Suppressor macrophage treated with lipopolysaccharide for 4 hours (primary cell): ENCODE results near the gene PHF13.

Experiments
- DNase-seq: peaks from one replicate; pipeline ENCODE4 v3.0.0-alpha.2; 2020

Gene PHF13

DNA sequence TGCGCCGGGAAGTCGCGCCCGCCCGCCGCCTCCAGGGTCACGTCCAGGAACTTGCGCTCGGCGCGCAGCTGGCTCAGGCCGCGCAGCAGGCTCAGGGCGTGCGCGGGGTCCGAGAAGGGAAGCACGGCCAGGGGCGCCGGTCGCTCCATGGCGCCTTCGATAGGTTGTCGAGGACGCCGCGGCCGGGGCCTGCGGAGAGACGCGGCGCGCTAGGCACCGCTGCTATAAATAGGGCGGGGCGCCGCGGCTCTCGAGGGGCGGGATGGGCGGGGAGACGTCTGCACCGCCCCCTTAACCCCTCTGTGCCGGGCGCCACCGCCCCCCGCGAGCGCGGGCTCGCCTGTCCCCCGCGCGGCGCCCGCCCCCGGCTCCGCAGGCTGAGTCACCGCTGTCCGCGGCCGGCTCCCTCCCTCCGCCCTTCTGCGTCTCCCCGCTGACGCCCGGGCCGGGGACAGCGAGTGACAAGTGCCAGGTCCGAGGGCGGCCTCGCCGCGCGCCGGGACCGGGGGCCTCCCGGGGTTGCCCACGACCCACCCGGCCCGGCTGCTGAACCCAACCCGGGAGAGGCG lies 10.8 kb upstream of the PHF13 start, which contains the start of gene KLHL21:
Gene KLHL21 (minus strand): TSS at position 201 of the 569 bp plus-strand sequence. CDS start 52 bp downstream, at position 149.
- DNase-seq = peak; percentile 94

DNA sequence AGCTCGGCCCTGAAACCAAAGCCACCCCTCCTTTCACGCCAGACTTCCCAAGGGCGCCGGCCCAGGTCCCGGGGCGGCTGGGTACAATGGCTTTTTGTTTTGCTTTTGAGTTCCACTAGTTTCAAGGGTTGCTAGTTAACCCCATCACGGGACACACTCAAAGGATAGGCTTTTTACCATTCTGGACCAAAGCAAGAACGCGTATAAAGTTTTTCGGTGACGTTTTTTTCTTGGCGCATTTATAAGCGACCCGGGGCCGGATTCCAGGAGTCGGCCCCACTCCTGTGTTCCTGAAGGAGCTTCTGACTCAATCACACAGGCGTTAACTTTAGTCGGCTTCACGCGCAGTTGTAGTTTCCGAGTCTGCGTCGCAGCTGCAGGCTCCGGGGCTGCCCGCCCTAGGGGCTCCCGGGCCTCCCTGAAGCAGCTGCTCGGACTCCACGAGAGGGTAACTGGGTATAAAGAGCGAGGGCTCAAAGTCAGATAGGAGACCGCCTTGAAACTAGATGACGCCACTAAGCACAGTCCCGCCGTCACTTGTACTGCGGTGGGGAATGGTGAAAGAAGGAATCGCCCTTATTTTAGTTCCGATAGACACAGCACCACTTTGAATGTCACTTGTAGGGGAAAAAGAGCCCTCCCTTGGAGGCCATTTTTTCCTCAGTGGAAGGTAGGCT lies 10.2 kb upstream of the PHF13 start:
- peak; percentile 81 for DNase-seq

DNA sequence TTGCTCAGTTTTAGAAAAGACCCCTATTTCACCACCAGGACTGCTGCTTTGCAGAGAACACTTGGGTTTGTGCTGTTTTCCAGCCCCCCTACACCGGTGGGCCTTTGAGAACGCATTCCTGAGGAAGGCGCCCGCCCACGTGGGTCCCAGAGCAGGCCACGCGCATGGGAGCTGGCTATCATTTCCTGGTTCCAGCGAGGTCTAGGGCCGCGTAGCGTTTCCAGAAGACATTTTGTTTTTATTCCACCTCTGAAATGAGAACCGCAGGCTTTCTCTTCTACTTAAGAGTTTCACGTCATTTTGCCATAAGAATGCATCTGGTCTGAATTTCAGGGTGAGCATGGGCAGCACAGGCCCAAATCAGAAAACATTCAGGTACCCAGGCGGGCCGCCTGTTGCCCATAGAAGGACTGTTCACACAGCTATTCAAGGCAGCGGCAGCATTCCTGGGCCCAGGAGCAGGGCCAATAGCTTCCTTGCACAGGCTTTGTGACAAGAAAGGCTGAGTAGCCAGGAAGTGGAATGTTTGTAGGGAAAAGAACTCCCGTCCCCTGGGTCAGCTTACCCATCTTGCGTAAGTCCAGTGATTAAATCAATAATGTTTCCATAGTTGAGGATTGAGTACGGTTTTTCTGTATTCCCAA lies 9.5 kb upstream of the PHF13 start:
- peak; percentile 42 for DNase-seq

DNA sequence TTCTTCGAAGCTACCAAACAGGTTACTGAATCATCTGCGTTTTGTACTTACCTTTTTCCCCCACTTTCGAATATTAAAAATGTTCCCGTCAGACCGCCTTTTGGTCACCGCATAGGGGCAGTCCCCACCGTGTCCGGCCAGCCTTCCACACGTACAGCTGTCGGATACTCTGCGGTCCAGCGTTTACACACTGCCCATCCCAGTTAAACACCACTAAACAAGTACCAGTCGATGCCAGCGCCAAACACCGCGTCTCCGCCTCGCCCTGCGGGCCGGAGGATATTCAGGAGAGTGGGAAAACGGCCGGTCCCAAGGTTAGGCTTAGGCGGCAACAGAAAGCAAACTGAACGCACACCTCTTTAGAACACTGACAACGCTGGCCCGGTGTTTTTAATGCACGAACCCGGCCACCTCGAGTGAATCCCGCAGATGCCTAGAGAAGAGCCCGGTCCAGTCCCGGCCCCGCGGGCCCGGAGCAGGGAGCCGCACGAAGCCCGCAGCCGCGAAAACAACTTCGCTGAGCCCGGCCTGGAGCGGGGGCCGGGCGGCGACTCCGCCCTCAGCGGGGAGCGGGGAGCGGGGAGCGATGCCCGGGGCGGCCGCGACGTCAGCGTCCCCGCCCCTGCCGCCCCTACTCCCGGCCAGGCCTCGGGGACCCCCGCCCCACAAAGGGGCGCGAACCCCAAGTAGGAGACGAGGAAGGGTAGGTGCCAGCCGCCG lies 730 bp upstream of the PHF13 start:
- peak; percentile 55 for DNase-seq

DNA sequence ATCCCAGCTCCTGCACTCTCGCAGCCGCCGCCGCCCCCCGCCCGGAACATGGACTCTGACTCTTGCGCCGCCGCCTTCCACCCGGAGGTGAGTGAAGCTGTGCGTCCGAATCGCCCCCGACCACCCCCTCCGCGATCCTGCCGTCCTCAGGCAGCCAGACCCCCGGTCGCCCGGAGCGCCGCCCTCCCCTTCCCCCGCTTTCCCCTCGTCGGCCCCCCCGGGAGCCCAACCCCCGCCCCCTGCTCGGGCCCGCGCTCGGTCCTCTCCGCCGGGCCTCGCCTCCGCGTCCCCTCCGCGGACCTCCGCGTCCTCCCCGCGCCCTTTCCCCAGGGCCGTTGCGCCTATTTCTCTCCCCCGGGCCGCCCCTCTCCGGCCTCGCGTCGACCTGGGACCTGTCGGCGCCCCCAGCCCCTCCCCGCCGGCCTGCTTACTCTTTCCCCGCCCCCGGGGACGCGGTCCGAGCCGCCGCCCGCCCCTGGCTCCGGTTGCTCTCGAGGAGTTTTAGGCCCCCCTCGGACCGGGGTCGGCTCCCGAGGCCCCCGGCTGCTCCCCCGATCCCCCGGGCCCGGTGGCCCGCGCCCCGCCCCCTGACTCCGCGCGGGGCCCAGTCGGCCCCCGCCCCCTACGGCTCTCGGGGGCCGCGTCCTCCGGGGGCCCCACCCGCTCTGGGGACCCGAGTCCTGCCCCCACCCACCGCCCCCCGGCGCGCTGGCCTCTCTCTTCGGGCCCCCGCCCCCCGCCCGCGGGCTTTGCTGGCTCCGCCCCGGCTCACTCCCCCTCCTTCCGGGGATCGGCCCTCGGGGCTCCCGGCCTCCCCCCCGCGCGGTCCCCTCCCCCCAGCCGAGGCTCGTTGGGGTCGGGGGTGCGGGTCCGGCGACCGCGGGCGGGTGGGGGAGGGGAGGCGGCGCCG lies 743 bp downstream of the PHF13 start:
- peak; percentile 27 for DNase-seq

DNA sequence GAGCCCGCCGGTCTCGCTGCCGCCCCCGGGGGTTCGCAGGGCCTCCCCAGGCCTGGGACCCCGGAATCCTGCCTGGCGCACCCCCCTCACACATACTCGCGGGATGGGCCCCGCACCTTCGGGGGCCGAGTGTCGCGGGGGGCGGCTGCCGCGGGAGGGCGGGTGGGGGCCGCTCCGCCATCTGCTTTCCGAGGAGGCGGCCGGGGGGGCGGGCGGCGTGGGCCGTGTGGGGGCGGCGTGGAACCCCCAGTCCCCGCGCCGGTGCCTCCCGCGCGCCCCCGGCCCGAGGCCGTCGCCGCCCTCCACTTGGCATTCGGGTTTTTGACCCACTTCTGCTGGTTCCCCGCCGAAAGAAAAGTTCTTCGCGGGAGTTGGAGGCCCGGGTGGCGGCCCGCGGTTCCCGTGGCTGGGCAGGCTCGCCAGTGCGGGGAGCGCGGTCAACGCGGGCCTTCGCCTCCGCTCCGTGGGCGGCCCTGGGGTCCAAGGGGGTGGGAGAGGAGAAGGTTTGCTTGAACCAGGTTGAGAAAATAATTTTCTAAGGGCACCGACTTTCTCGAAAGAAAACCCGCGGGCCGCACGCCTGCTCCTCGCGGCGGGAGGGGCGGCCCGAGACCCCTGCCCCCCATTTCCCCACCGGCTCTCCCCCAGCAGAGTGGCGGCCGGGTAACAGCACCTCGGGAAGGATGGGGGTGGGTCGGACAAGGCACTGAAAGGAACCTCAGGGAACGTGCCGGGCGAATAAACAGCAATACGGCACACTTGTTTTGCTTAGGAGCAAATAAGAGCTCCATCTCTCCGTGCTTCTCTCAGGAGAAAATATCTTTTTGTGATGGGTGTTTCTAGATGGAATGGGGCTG lies 1.6 kb downstream of the PHF13 start:
- peak; percentile 13 for DNase-seq

DNA sequence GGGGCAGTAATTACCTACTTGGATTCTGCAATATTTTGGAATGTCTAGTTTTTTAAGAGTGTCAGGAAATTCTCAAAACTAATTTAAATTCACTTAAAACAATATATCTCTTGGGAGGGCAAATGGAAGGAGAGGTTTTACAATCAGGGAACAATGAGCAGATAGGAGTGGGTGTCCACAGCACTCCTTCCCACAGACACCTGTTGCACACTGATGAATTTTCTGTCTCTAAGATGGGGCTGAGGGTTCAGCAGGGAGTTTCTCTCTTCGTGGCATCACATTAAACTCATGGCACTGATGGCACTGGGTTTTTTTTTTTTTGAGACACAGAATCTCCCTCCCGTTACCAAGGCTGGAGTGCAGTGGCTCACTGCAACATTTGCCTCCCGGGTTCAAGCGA lies 5.5 kb downstream of the PHF13 start:
- DNase-seq = no peak

DNA sequence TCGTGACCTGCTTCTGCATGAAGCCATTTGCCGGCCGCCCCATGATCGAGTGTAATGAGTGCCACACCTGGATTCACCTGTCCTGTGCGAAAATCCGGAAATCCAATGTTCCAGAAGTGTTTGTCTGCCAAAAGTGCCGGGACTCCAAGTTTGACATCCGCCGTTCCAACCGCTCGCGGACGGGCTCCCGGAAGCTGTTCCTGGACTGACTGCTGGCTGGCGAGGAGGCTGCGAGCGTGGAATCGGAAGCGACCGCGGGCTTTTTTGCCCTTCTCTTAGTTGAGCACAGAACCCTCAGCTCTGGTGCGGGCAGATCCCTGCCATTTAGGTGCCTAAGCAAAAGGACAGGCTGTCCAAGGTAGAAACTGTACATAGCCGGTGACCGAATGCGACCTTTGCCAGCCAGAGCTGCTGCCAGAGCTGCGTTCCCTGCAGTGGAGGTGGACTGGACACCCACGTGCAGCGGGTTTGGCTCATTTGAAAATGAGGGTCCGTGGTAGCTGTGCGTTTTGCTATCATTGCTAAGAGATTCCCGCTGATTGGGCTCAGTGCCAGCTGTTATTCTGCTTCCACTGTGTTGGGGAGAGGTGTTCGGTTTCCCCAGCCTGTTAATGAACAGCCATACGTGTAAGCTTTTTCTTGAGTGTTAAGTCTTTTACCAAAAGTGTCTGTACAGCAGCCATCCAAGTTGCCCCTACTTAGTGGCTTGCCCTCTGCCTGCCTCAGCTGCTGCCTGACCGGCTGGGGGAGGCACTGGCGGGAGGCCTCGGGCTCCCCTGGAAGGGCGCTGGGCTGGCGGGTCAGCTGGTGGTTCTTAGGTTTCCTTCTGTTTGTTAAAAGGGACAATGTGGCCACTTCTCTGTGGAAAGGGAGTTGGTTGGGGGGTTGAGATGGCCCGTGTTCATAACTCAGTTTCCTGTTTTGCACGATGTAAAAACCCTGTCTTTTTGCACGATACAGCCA lies 8.2 kb downstream of the PHF13 start:
- DNase-seq = no peak

DNA sequence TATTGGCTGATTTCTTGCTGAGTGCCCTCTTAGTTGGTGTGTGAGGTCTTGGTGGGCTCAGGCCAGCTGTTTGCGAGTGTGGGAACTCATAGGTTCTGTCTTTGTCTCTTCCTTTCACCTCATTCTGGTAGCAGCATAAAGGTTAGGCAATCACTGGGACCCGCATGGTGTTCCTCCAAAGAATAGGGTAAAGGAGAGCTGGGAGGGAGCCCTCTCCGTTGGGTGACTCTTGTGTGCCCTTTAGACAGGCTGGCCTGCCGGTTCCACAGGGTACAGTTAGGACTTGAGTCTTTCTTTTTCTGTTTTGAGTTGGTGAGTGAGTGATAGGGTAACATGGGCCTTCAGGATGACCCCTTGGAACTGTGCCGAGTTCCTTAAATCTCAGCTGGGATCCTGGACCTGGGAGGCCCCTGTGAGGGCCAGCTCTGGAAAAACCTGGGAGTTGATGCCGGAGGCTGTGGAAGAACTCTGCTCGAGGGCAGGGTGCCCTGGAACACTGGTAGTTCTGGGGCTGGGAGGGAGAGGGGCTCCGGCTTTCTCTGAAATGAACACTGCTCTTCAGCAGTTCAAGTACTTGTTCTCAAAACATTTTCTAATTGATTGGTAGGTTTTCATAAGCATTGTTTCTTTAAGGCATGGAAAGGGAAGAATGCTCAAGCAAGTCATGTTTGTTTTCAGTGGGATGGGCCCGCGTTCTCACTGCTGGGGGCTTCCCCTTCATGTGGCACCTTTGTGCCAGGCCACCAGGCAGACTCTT lies 9.0 kb downstream of the PHF13 start:
- DNase-seq = no peak

DNA sequence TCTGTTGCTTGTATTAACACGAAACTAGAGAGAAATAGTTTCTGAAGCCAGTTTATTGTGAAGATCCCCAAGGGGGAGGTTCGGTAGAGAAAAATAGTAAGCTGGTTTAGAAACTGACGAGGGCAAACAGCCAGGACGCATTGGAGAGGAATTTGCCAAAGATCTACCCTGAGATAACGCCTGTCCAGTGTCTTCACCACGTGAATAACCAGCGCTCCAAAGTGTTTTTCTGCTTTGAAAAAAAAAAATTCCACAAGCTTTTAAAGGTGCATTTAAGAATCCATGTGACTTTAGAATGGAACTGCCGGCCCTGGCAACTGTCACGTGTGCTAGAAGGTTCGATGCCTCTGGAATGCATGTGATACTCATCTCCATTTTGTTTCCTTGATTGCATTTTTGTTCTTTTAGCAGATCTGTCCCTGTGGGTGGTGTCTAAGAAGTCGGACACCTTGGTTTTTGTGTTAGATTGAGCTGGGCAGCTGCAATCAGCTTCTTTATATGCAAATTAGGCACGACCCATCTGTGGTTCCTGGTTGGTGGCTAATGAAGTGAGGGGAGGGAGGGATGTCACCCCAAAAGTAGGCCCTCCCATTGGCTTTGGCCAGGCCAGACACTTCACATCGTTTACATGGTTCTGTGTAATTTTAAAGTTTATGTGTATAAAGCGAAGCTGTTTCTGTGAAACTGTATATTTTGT lies 9.9 kb downstream of the PHF13 start:
- DNase-seq = no peak

DNA sequence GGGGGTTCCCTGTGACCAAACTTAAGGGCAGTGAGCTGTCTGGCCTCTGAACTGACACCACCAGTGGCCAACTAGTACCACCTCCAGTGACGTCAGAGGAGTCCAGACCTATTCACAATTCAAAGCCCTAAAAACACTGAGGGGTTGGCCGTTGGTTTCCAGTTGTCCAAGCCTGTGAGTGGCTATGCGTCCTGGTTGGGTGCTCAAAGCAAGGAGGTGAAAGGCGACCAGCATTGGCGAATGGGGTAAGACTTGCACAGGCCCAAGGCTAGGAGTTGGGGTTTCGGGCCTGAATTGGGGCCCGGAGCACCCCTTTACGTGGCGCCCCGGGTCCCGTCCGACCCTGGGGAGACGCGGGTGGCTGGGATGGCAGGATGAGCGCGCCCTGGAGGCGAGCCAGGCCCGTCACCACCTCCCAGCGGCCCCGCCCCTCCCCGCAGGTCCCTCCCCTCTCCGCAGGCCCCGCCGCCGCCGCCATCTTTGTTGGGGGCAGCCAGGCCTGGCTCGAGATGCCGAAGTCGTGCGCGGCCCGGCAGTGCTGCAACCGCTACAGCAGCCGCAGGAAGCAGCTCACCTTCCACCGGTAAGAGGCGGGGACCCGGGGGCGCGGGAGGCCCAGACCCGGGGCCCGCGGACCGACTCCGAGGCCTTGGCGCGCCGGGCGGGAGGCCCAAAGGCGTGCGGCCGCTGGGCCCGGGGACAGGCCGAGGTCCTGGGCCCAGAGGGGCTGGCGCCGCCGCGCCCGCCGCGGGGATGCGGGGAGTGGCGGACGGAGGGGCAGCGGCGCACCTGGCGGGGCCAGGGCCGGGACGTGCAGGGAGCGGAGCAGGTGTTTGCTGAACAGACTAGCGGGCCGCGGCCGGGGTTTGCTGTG lies 11.4 kb downstream of the PHF13 start, which contains the start of gene THAP3:
Gene THAP3 (plus strand): TSS at position 159 of the 874 bp plus-strand sequence. CDS start 351 bp downstream, at position 510.
- peak; percentile 92 for DNase-seq

DNA sequence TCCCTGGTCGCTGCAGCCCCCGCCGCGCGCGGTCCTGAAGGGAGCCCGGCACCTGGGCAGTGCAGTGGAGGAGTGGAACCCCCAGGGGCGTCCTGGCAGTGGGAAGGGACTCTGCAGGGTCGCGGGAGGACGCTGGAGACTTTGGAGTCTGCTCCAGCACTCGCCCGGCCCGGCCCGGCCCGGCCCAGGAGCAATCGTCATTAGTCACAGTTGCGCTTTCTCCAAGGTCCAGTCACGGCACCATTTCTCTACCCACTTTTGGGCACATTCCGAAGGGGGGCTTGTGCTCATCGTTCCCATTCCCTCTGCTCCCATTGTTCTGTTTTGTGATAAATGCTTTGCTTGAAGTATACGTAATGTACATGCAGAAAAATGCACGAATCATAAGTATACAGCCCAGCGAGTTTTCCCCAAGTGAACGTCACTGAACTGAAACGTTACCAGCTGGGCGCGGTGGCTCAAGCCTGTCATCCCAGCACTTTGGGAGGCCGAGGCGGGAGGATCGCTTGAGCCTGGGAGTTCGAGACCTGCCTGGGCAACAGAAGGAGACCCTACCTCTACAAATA lies 12.1 kb downstream of the PHF13 start:
- DNase-seq = peak; percentile 45

DNA sequence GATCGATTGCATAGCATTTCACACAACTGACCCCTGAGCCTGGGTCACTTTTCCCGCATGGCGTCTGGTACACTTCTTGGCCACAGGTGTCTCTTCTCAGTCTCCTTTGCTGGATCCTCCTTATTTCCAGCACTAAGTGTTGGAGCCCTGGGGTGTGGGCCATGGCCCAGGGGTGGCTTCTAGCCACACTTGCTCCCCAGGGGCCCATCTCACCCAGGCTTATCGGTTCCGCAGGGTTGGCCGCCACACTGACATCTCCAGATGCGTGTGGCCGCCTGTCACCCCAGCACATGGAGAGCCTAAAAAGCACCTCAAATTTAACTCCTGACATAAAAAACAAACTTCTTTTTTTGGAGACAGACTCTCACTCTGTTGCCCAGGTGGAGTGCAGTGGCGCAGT lies 13.5 kb downstream of the PHF13 start:
- DNase-seq = no peak

DNA sequence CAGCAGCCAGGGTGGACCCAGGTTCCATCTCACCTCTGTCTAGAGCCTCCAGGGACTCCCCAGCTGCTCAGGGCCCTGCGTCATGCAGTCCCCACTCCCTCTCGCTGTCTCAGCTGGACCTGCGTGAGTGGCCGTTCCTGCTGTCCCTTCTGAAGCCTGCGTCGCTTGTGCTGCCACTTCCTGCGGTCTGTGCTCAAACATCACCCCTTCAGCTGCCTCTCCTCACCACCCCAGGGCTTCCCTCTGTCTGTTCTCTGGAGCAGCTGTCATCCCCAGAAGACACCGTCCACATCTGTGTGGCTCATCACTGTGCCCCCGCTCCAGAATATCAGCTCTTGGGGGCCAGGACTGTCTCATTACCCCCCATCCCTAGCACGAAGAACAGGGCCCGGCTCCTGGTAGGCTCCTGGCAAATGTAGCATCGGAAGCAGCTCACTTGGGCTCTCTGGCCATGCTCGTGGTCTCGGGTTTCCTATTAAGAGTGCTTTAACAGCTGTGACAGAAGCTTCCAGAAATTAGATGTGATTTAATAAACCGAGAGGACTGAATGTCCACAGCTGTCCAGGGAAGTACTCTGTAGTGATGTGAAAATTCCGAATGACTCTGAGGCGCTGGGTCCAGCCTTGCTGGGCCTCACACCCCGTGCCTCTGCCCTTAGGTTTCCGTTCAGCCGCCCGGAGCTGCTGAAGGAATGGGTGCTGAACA lies 14.5 kb downstream of the PHF13 start:
- DNase-seq = no peak

DNA sequence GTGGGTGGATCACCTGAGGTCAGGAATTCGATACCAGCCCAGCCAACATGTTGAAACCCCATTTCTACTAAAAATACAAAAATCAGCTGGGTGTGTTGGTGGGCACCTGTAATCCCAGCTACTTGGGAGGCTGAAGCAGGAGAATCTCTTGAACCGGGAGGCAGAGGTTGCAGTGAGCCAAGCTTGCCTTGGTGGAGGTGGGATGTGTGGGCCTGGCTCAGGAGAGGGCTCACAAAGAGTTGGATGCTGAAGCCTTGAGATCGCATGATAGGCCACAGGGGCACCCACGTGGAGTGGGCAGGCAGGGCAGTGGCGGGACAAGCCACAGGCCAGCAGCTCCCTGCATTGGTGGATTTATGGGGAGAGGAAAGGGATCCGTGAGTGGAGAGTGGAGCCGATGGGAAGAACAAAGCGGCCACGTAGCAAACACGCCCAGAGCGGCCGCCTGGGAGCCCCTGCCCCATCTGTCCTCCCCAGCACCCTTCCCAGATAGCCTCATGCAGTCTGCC lies 15.5 kb downstream of the PHF13 start:
- no peak for DNase-seq

DNA sequence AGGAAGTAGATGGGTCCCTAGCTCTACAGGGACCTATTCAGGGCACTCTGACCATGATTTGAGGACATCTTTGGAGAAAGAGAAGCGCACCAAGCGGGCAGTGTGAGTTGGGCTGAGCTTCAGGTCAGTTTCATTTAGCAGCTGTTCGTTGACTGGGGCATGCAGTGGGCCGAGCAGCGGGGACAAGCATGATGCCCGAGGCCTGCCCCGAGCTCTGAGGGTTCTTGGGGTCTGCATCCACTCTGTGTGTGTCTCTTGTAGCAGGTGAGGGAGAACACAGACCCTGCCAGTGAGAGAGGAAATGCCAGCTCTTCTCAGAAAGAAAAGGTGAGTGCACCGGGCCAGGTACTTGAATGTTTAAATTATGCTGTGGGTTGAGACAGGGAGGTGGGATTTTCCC lies 16.5 kb downstream of the PHF13 start:
- DNase-seq = no peak
